GM12878 (cell line): ENCODE measurements around the gene KRTAP13-1. TPM values are rescaled to one million over a fixed set of nuclear protein-coding genes. Genes with fewer than 3 reads are reported as not detected.

Experiments
- ATAC-seq: fragments of 200-7000 bp; cut with Tn5 transposase; 3 replicates; pipeline ENCODE4 v1.9.1; 2020; ENCODE audit warnings: mild to moderate bottlenecking, moderate library complexity
- BruUV-seq: library from RNA; stranded (reverse); fragments of 400-500 nt; replicated peaks from 2 replicates; lab custom pipeline; 2021; lab: Mats Ljungman, UMichigan
- CTCF ChIA-PET: fragments of 300-600 bp; sonication (Branson Sonifier 250); formaldehyde crosslinking; extraction: SDS; loops from one replicate; lab custom pipeline; 2021; ENCODE audit warnings: inconsistent platforms; lab: Yijun Ruan, JAX
- POLR2A ChIA-PET: fragments of 350-600 bp; formaldehyde crosslinking; extraction: SDS; loops from one replicate; lab custom pipeline; 2021; ENCODE audit warnings: inconsistent platforms; lab: Charles Lee
- RAD21 ChIA-PET: fragments of 300-600 bp; sonication (Branson Sonifier 250); formaldehyde crosslinking; loops from one replicate; lab custom pipeline; 2023; ENCODE audit warnings: antibody characterized with exemption; ENCODE audit not compliant: unreplicated experiment; lab: Charles Lee
- SMC1A ChIA-PET: fragments of 300-600 bp; sonication (Branson Sonifier 250); formaldehyde crosslinking; loops from one replicate; lab custom pipeline; 2023; ENCODE audit not compliant: unreplicated experiment, uncharacterized antibody; lab: Charles Lee
- DNase-seq: peaks from one replicate; pipeline ENCODE4 v3.0.0-alpha.2; 2011; ENCODE audit warnings: low read depth, low spot score
- FAIRE-seq: peaks from 3 replicates; lab custom pipeline; 2011; peaks lifted over from hg19 to GRCh38; lab: Jason Lieb, UNC
- H2AFZ ChIP-seq: 2 replicates; pipeline ENCODE4 v1.6.0; 2011; ENCODE audit warnings: low read depth, low read length, control low read depth; ENCODE audit not compliant: control insufficient read depth
- H3K27ac ChIP-seq: 2 replicates; pipeline ENCODE4 v1.5.1; 2011; ENCODE audit warnings: control low read depth; ENCODE audit not compliant: control insufficient read depth, insufficient read depth
- H3K27me3 ChIP-seq, 2 experiments: replicated peaks in 1 of 2; 2 replicates each; pipeline versions ENCODE4 v1.6.0 to v1.6.1; 2011; ENCODE audit warnings: low read length in 1 of 2; ENCODE audit not compliant: control insufficient read depth in 2 of 2, insufficient read depth in 2 of 2
- H3K36me3 ChIP-seq, 2 experiments: 2 replicates each; pipeline ENCODE4 v1.5.1; 2011; ENCODE audit warnings: low read length in 1 of 2; ENCODE audit not compliant: control insufficient read depth in 2 of 2, insufficient read depth in 2 of 2
- H3K4me1 ChIP-seq: 2 replicates; pipeline ENCODE4 v1.6.1; 2011; ENCODE audit warnings: mild to moderate bottlenecking, low read length, moderate library complexity, mixed read lengths; ENCODE audit not compliant: control insufficient read depth, insufficient read depth
- H3K4me2 ChIP-seq: 2 replicates; pipeline ENCODE4 v1.6.0; 2011; ENCODE audit warnings: control low read depth; ENCODE audit not compliant: control insufficient read depth, insufficient read depth
- H3K4me3 ChIP-seq: fragments of 200-600 bp; sonication (generic); 2 replicates; pipeline ENCODE4 v1.5.1; 2016
- H3K79me2 ChIP-seq: 2 replicates; pipeline ENCODE4 v1.6.0; 2011; ENCODE audit warnings: low read length; ENCODE audit not compliant: control insufficient read depth, insufficient read depth
- H3K9ac ChIP-seq: 2 replicates; pipeline ENCODE4 v1.8.0; 2011; ENCODE audit warnings: low read length, control low read depth, mixed read lengths; ENCODE audit not compliant: control insufficient read depth, insufficient read depth
- H3K9me3 ChIP-seq: replicated peaks from 3 replicates; pipeline ENCODE4 v1.5.1; 2011; ENCODE audit warnings: mild to moderate bottlenecking, low read length; ENCODE audit not compliant: control insufficient read depth, insufficient read depth
- H4K20me1 ChIP-seq: 2 replicates; pipeline ENCODE4 v1.6.0; 2011; ENCODE audit not compliant: control insufficient read depth, insufficient read depth
- BCLAF1 ChIP-seq: fragments of 450-650 bp; IDR thresholded peaks from 2 replicates; pipeline ENCODE4 v1.6.1; 2017; ENCODE audit warnings: antibody characterized with exemption, mild to moderate bottlenecking, moderate library complexity
- CEBPZ ChIP-seq: fragments of 150-350 bp; IDR thresholded peaks from 2 replicates; pipeline ENCODE4 v1.6.1; 2016; ENCODE audit warnings: low read depth, low read length
- CHD1 ChIP-seq: IDR thresholded peaks from 2 replicates; pipeline ENCODE4 v1.6.1; 2012; ENCODE audit warnings: low read depth, low read length, improper control_type of control experiment
- EGR1 ChIP-seq, 2 experiments: IDR thresholded peaks; 1 replicate in 1 of 2; 2 replicates in 1 of 2; pipeline ENCODE4 v1.6.1; 2011 to 2012; ENCODE audit warnings: low read depth in 2 of 2, low read length in 2 of 2, borderline replicate concordance in 1 of 2, mild to moderate bottlenecking in 1 of 2, moderate library complexity in 1 of 2
- EP300 ChIP-seq, 2 experiments: fragments of 150-350 bp in 1 of 2; IDR thresholded peaks; 2 replicates each; pipeline ENCODE4 v1.6.1; 2011 to 2012; ENCODE audit warnings: low read depth in 2 of 2, low read length in 2 of 2, borderline replicate concordance in 1 of 2, improper control_type of control experiment in 1 of 2, inconsistent platforms in 1 of 2; ENCODE audit not compliant: control insufficient read depth in 1 of 2
- KAT2A ChIP-seq: conservative IDR thresholded peaks from 2 replicates; pipeline ENCODE4 v1.6.1; 2011; ENCODE audit warnings: low read depth, low read length; ENCODE audit not compliant: control insufficient read depth
- SMC3 ChIP-seq: IDR thresholded peaks from 2 replicates; pipeline ENCODE4 v1.6.1; 2011; ENCODE audit warnings: low read length, improper control_type of control experiment, borderline replicate concordance
- SPI1 ChIP-seq: IDR thresholded peaks from 2 replicates; pipeline ENCODE4 v1.6.1; 2011; ENCODE audit warnings: low read depth, mild to moderate bottlenecking, low read length, moderate library complexity, borderline replicate concordance; ENCODE audit not compliant: insufficient read depth
- SREBF2 ChIP-seq: IDR thresholded peaks from 2 replicates; pipeline ENCODE4 v1.6.1; 2012; ENCODE audit warnings: mild to moderate bottlenecking, low read length
- SUPT20H ChIP-seq: IDR thresholded peaks from 2 replicates; pipeline ENCODE4 v1.6.1; 2011; ENCODE audit warnings: low read depth, mild to moderate bottlenecking, low read length, moderate library complexity, borderline replicate concordance; ENCODE audit not compliant: control insufficient read depth
- WGBS: methylation state at CpG from one replicate; pipeline ENCODE4 v1.1.6; 2016; ENCODE audit warnings: low lambda C conversion rate; ENCODE audit not compliant: insufficient replicate concordance, insufficient coverage; ENCODE audit errors: missing lambda C conversion rate; 5-methylcytosine and 5-hydroxymethylcytosine counted together
- in situ Hi-C: fragments of 300-500 bp; cut with MboI; formaldehyde crosslinking; loops from 9 replicates; pipeline ENCODE4 v1.14.3; 2018; ENCODE audit warnings: mixed read lengths
- intact Hi-C: fragments of 100-400 bp; cut with micrococcal nuclease; formaldehyde crosslinking; loops from one replicate; pipeline ENCODE4 v1.14.2; 2022; ENCODE audit not compliant: unreplicated experiment
- polyA plus RNA-seq, 11 experiments: library from polyadenylated mRNA; depleted of rRNA in 4 of 11; unstranded in 6 of 11; stranded (reverse) in 5 of 11; fragments of >200 nt; fragmentation: Nextera tagmentation in 4 of 11; fragmentation: Illumina TruSeq in 1 of 11; extraction: Ambion mirVana in 4 of 11; extraction: Trizol in 1 of 11; gene quantifications; 1 replicate in 1 of 11; 2 replicates in 10 of 11; pipeline versions ENCODE4 v1.2.1 to v1.2.3, GENCODE V29; 2011 to 2016; ENCODE audit warnings: inconsistent platforms in 2 of 11, missing spikeins in 2 of 11, low read depth in 1 of 11
- total RNA-seq, 4 experiments: library from RNA; depleted of rRNA in 3 of 4; stranded (reverse); fragments of >200 nt in 3 of 4; fragmentation: Illumina TruSeq in 1 of 4; extraction: Trizol in 1 of 4; gene quantifications; 2 replicates each; pipeline versions ENCODE4 v1.2.1 to v1.2.3, GENCODE V29; 2013 to 2021

KRTAP13-1 gene
- total and polyA plus RNA-seq, 10 of the 15 experiments (the other 5 are each of a cell fraction or from before 2014, with no cell fraction given) = not detected

GRCh38 chr21:30349572-30349971 lies 46.3 kb upstream of the KRTAP13-1 start:
- H2AFZ ChIP-seq = no peak overlapping the region
- no peaks in the 10 kb centered on the region for H3K27me3 ChIP-seq
- H3K79me2 ChIP-seq = no peaks in the 10 kb centered on the region
- SMC1A ChIA-PET = no interaction called here
- H3K4me2 ChIP-seq = no peak overlapping the region
- POLR2A ChIA-PET = no interaction called here
- no peak for DNase-seq
- intact Hi-C loops (no loop called here), in situ Hi-C loops (loop anchor here (10.0 kb wide), 1 partner anchor 1255 kb away; no protein-coding TSS in a partner anchor)
- H3K4me3 ChIP-seq = no peak overlapping the region
- H3K27ac ChIP-seq = no peak overlapping the region
- no TSS peak for BruUV-seq
- WGBS = 7% methylated on average over 3 of the region's 3 CpGs
- no peaks in the 10 kb centered on the region for H3K9me3 ChIP-seq
- RAD21 ChIA-PET = no interaction called here
- FAIRE-seq = no peak
- no peak overlapping the region for H3K9ac ChIP-seq
- CTCF ChIA-PET = no interaction called here
- no peaks in the 10 kb centered on the region for H4K20me1 ChIP-seq
- TF ChIP-seq SPI1 = no peak
- no peak for TF ChIP-seq BCLAF1
- no peak for TF ChIP-seq EP300 (IDR thresholded peaks at IDR 0.05; ENCODE audit: borderline replicate concordance in 1 of 2, control insufficient read depth in 1 of 2, low read depth in 2 of 2, low read length in 2 of 2)
- TF ChIP-seq CEBPZ = no peak
- TF ChIP-seq SUPT20H = no peak
- TF ChIP-seq EGR1 (IDR thresholded peaks at IDR 0.05; ENCODE audit: borderline replicate concordance in 1 of 2, low read depth in 2 of 2, low read length in 2 of 2) = no peak
- no peak for TF ChIP-seq KAT2A
- no peak for TF ChIP-seq SREBF2
- TF ChIP-seq CHD1 = no peak
- no peak for TF ChIP-seq SMC3
- no peak for ATAC-seq
- H3K4me1 ChIP-seq = no peaks in the 10 kb centered on the region
- no peaks in the 10 kb centered on the region for H3K36me3 ChIP-seq
